Measurements from ENCODE around the gene TOMM20L.

Gene TOMM20L

DNA sequence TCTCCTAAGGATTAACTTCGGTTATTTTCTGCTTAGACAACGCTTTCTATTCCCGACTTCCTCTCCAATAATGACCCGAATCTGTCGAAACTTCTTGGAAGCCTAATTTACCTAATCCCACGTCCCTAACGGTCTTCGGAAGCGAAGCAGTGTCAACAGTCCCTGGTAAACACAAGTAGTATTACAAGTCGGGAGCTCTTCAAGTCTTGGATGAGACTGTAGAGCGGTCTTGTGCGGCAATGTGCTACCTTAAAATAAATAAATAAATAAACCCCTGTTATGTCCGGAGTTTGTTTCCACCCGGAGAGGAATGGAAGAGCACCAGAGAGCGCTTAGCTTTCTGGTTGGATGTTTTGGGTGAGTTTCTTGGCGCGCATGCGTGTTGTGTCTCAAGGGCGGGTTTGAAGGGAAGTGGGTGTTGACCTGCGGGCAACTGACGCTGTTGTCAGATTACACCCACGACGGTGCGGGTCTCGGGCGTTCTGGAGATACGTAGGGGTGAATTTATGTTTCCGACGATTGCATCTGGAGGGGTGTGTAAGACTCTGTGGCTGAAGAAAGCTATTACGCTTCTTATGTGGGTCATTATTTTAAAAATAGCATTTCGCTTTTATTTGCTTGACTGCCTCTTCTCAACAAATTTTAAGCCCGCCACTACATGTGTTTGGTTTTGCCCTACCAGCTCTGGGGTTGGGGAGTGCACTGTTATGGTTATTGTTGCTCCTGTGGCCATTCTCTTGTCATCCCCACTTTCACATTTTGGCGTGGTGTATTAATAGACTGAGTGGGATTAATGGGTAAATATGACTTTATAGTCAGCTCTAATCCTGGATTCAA is 31.8 kb downstream of the TOMM20L start, which contains the start of the genes KIAA0586 and TIMM9:
Gene KIAA0586 (plus strand): TSS at position 439 of the 837 bp plus-strand sequence. CDS start 546 bp downstream, outside the sequence.
Gene TIMM9 (minus strand): TSS at position 251 of the 837 bp plus-strand sequence. CDS start 15,586 bp downstream, outside the sequence.
- peak; percentile 99 for DNase-seq

DNA sequence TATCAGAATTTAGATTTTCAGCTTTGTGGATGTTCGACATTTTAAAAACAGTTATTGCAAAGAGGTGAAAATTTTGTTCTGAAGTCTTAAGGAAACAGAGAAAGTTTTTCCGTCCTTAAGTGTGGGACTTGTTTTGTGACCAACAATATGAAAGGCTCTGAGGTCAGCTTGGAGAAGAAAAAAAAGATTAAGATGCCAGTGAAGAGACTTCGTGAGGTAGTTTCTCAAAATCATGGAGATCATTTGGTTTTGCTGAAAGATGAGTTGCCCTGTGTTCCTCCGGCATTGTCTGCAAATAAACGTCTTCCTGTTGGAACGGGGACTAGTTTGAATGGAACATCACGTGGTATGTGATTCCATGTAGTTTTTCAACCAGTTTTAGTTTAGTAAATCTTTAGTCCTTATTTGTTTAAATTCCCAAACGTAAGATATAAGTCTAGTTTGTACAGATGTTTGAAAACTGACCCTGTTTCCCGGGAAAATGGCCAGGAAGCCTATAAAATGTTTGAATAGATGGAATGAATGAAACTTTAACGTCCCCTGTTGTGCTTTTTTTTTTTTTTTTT is 32.5 kb downstream of the TOMM20L start:
- DNase-seq: peak; percentile 47

DNA sequence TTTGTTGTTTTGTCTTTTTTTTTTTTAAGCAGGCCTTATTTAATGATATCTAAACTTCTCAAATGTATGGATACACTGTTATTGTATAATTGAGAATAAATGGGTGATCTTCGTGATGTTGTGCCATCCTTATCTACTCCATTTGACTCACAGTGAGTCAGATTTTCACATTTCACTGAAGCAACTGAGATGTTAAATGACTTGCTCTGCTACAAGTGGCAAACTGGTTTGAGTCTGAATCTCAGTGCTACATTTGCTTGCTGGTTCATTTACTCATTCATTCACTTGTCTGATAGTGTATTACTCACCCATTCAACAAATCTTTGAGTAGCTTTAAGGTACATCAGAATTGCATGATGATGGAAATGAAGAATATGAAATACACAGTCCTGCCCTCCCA is 34.4 kb downstream of the TOMM20L start:
- no peak for DNase-seq

DNA sequence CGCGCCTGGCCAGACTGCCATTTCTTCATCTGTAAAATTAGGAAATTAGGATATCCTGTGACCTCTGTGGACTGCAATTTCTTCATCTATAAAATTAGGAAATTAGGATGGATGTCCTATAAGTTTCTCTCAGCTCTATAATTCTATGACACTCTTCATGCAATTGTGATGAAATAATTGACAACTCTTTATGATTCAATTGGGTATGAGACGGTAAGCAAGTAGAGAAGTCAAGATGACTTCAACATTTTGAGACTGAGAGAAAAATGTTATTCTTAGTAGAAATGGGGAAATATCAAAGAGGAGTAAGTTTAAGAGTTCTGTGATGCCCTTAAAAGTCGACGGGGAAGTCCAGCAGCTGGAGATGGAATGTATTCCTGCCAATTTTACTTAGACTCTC is 43.7 kb downstream of the TOMM20L start:
- DNase-seq: no peak

DNA sequence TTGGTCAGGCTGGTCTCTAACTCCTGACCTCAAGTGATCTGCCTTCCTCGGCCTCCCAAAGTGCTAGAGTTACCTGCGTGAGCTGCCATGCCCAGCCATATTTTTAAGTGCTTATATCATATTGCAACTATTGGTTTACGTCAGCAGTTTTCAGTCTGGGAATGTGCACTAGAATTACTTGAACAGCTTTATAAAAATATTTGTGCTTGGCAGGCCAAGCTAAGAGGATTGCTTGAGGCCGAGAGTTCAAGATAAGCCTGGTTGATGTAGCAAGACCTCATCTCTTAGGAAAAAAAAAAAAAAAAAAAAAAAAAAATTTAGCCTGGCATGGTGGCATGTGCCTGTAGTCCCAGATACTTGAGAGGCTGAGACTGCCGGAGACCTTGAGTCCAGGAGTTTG is 48.9 kb downstream of the TOMM20L start:
- DNase-seq: no peak

DNA sequence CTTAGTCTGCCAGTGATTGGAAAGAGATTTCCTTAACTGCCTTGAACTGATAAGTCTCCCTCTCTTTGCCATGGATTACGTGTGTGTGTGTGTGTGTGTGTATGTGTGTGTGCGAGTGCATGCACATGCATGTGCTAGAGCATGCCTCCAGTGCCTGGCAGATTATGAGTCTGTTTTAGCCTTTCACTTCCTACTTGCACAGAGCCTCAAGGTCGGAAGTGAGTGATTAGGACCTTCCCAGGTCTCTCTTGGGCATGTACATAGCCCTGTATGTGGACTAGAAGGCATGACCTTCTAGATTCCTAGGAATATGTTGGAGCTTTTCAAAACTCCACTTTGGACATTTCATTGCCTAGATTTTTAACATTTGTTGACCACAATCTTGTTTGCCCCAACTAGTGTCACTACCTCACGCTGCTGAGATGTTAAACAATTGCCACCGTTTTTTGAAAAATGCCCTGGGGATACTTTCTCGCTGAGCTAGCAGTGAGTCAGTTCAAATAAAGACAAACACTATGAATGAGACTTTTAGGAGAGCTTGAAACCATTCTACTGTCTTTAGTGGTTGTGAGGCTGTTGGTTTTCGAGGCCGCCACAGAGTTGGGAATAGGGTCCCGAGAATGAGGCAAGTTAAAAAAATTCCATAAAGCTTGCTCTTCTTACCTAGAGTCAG is 60.0 kb downstream of the TOMM20L start:
- DNase-seq: no peak

Data from CD4-positive, alpha-beta T cell treated with Interleukin-21 for 1 hour (primary cell).